K562 (cell line): ENCODE data around the gene PXMP2. TPM values are rescaled to one million over a fixed set of nuclear protein-coding genes. Genes with fewer than 3 reads are reported as not detected.

Experiments
- ATAC-seq: fragments of 200-7000 bp; cut with Tn5 transposase; 3 replicates; pipeline ENCODE4 v1.9.1; 2020; ENCODE audit warnings: moderate library complexity
- BruUV-seq: library from RNA; stranded (reverse); fragments of 400-500 nt; replicated peaks from 2 replicates; lab custom pipeline; 2021; lab: Mats Ljungman, UMichigan
- CTCF ChIA-PET: fragments of 300-600 bp; formaldehyde crosslinking; extraction: SDS; loops from one replicate; lab custom pipeline; 2021; ENCODE audit warnings: low intra/inter-chr PET ratio; lab: Yijun Ruan, JAX
- POLR2A ChIA-PET: fragments of 300-600, 350-650 bp; sonication (Branson Sonifier 250); formaldehyde crosslinking; extraction: SDS; loops from one replicate; lab custom pipeline; 2021; ENCODE audit warnings: antibody characterized with exemption, inconsistent platforms; lab: Yijun Ruan, JAX
- DNase-seq, 4 experiments: peaks; one replicate each; pipeline versions ENCODE4 v3.0.0 to v3.0.0-alpha.2; 2011 to 2018; ENCODE audit warnings: low spot score in 3 of 4, mixed read lengths in 3 of 4; ENCODE audit errors: extremely low read depth in 1 of 4
- FAIRE-seq: peaks from 2 replicates; lab custom pipeline; 2011; peaks lifted over from hg19 to GRCh38; lab: Jason Lieb, UNC
- H2AFZ ChIP-seq: 2 replicates; pipeline ENCODE4 v1.6.0; 2011; ENCODE audit warnings: low read depth, low read length, control low read depth, inconsistent platforms
- H3K27ac ChIP-seq: fragments of 200-600 bp; 3 replicates; pipeline ENCODE4 v1.8.0; 2011; ENCODE audit warnings: low read depth, mild to moderate bottlenecking, control low read depth, inconsistent platforms, low read length, moderate library complexity, mixed read lengths; ENCODE audit errors: extremely low read depth
- H3K27me3 ChIP-seq, 2 experiments: fragments of 300-600 bp in 1 of 2; 2 replicates in 1 of 2; 3 replicates in 1 of 2; pipeline versions ENCODE4 v1.6.0 to v1.8.0; 2011; ENCODE audit warnings: inconsistent platforms in 2 of 2, low read length in 2 of 2, mild to moderate bottlenecking in 1 of 2, mixed read lengths in 1 of 2, moderate library complexity in 1 of 2; ENCODE audit not compliant: control insufficient read depth in 2 of 2, insufficient read depth in 2 of 2
- H3K36me3 ChIP-seq: fragments of 300-600 bp; 3 replicates; pipeline ENCODE4 v1.8.0; 2011; ENCODE audit warnings: mild to moderate bottlenecking, low read length, inconsistent platforms; ENCODE audit not compliant: control insufficient read depth, insufficient read depth
- H3K4me1 ChIP-seq, 2 experiments: fragments of 200-600 bp in 1 of 2; replicated peaks in 1 of 2; 2 replicates in 1 of 2; 3 replicates in 1 of 2; pipeline versions ENCODE4 v1.5.1 to v1.8.0; 2011; ENCODE audit warnings: inconsistent platforms in 2 of 2, low read length in 2 of 2, mild to moderate bottlenecking in 1 of 2, mixed read lengths in 1 of 2, moderate library complexity in 1 of 2; ENCODE audit not compliant: control insufficient read depth in 2 of 2, insufficient read depth in 2 of 2
- H3K4me2 ChIP-seq: 2 replicates; pipeline ENCODE4 v1.6.1; 2011; ENCODE audit warnings: low read length, control low read depth, inconsistent platforms, mixed read lengths; ENCODE audit not compliant: insufficient read depth
- H3K4me3 ChIP-seq: fragments of 200-600 bp; sonication (generic), shearing (Covaris generic); 2 replicates; pipeline ENCODE4 v1.5.1; 2016; ENCODE audit warnings: control low read depth, inconsistent platforms
- H3K79me2 ChIP-seq: fragments of 200-600 bp; 3 replicates; pipeline ENCODE4 v1.8.0; 2011; ENCODE audit warnings: low read length, inconsistent platforms; ENCODE audit not compliant: control insufficient read depth, insufficient read depth
- H3K9ac ChIP-seq, 2 experiments: 2 replicates each; pipeline versions ENCODE4 v1.6.0 to v1.6.1; 2011; ENCODE audit warnings: low read depth in 2 of 2, low read length in 2 of 2, control low read depth in 1 of 2, inconsistent platforms in 1 of 2, mild to moderate bottlenecking in 1 of 2, mixed read lengths in 1 of 2; ENCODE audit not compliant: insufficient read depth in 1 of 2
- H3K9me1 ChIP-seq: one replicate; pipeline ENCODE4 v1.6.0; 2011; ENCODE audit warnings: inconsistent platforms, mild to moderate bottlenecking, low read length, moderate library complexity; ENCODE audit not compliant: control insufficient read depth, insufficient read depth
- H3K9me3 ChIP-seq: replicated peaks from 2 replicates; pipeline ENCODE4 v1.5.1; 2011; ENCODE audit warnings: low read depth, low read length, inconsistent platforms; ENCODE audit not compliant: control insufficient read depth, insufficient read depth
- H4K20me1 ChIP-seq: replicated peaks from 2 replicates; pipeline ENCODE4 v1.6.1; 2011; ENCODE audit warnings: low read length, inconsistent platforms, mixed read lengths; ENCODE audit not compliant: control insufficient read depth, insufficient read depth
- CBX8 ChIP-seq: fragments of 200-600 bp; sonication (generic); IDR thresholded peaks from 2 replicates; pipeline ENCODE4 v1.6.1; 2012; ENCODE audit warnings: borderline replicate concordance, mixed run types, low read depth, mild to moderate bottlenecking, moderate library complexity, mixed read lengths, low read length, control low read depth, inconsistent platforms; ENCODE audit not compliant: poor library complexity, severe bottlenecking; ENCODE audit errors: extremely low read depth
- POLR2AphosphoS5 ChIP-seq: IDR thresholded peaks from 2 replicates; pipeline ENCODE4 v1.6.1; 2011; ENCODE audit warnings: mild to moderate bottlenecking, low read depth, low read length, moderate library complexity; ENCODE audit not compliant: control insufficient read depth, insufficient read depth
- POLR2G ChIP-seq: fragments of 200-400 bp; formaldehyde crosslinking; IDR thresholded peaks from 2 replicates; pipeline ENCODE4 v1.6.1; 2017; ENCODE audit warnings: low read depth, mild to moderate bottlenecking, antibody characterized with exemption, low read length, moderate library complexity
- WGBS: fragments of 100-300 bp; shearing (Covaris generic); methylation state at CpG from one replicate; pipeline ENCODE4 v1.1.6; 2016; ENCODE audit warnings: low coverage, mixed read lengths; ENCODE audit not compliant: insufficient coverage; ENCODE audit errors: missing lambda C conversion rate; 5-methylcytosine and 5-hydroxymethylcytosine counted together
- in situ Hi-C: fragments of 300-500 bp; cut with MboI; formaldehyde crosslinking; loops from 4 replicates; pipeline ENCODE4 v1.15.0; 2018; ENCODE audit warnings: inconsistent platforms, mixed read lengths
- intact Hi-C: fragments of 100-400 bp; cut with micrococcal nuclease; formaldehyde crosslinking; loops from 2 replicates; pipeline ENCODE4 v1.14.2; 2022
- polyA plus RNA-seq, 8 experiments: library from polyadenylated mRNA; depleted of rRNA in 4 of 8; stranded (reverse) in 5 of 8; unstranded in 3 of 8; fragments of >200 nt; fragmentation: Nextera tagmentation in 2 of 8; fragmentation: Illumina TruSeq in 1 of 8; extraction: Ambion mirVana in 2 of 8; extraction: Trizol in 1 of 8; gene quantifications; 2 replicates each; pipeline versions ENCODE4 v1.2.1 to v1.2.3, GENCODE V29; 2011 to 2014; ENCODE audit warnings: inconsistent platforms in 1 of 8, missing spikeins in 1 of 8
- total RNA-seq, 7 experiments: library from RNA; depleted of rRNA in 6 of 7; stranded (reverse); fragments of >200 nt in 6 of 7; fragmentation: Illumina TruSeq in 2 of 7; extraction: Trizol in 2 of 7; gene quantifications; 2 replicates each; pipeline versions ENCODE4 v1.2.1 to v1.2.3, GENCODE V29; 2011 to 2021; ENCODE audit warnings: low replicate concordance in 1 of 7

The PXMP2 gene
- total and polyA plus RNA-seq, 9 of the 15 experiments (the other 6 are each of a cell fraction or from before 2014, with no cell fraction given): 3.0 to 66.1 (median 44.7) TPM

GRCh38 chr12:132664206-132665148 lies 22.9 kb upstream of the PXMP2 start:
- Histone ChIP-seq H3K4me1 (no peaks in the 10 kb centered on the region), H3K36me3 (peaks cover 100% of the 10 kb centered on the region), H2AFZ (no peak overlapping the region), H3K27me3 (no peaks in the 10 kb centered on the region), H4K20me1 (0 out of 2 replicates have a peak, but pooled peaks cover 3% of the 10 kb centered on the region), H3K9ac (no peak overlapping the region), H3K27ac (no peak overlapping the region), H3K79me2 (no peaks in the 10 kb centered on the region), H3K9me3 (no peaks in the 10 kb centered on the region), H3K4me2 (no peak overlapping the region), H3K9me1 (no peaks in the 10 kb centered on the region), H3K4me3 (no peak overlapping the region)
- TF ChIP-seq CBX8: no peak
- TF ChIP-seq POLR2AphosphoS5: peak; percentile 18; the same call in 1 of the 2 replicates
- 0 out of 2 replicates have a peak, but pooled peaks have one; percentile 27 for TF ChIP-seq POLR2G
- DNase-seq (no peak), FAIRE-seq (no peak), ATAC-seq (no peak)
- intact Hi-C loops: no loop called here
- no TSS peak for BruUV-seq
- POLR2A ChIA-PET: interaction anchor here (0.7 to 2.0 kb wide), 4 partner anchors 10 to 18 kb away, joined by 3 to 5 read pairs (median 4); no protein-coding TSS in a partner anchor
- in situ Hi-C loops: no loop called here
- WGBS: 95% methylated on average over 14 of the region's 21 CpGs
- CTCF ChIA-PET: no interaction called here
